HG02763 (cell line): Measurements from ENCODE around the gene SYNPR.
"Not testable (repeated sequence)": the region's sequence is repeated elsewhere in the genome, so short reads cannot be mapped to it uniquely, and the experiment has no call there.

Source experiments
- ATAC-seq: cut with Tn5 transposase; IDR thresholded peaks from one replicate; pipeline ENCODE4 v1.9.1; 2021; ENCODE audit warnings: mild to moderate bottlenecking, moderate library complexity; ENCODE audit not compliant: unreplicated experiment

SYNPR gene

GRCh38 chr3:63607716-63608115, 329.6 kb downstream of the SYNPR start:
- ATAC-seq = no peak

- ATAC-seq = no peak
These were observed 331.3 kb downstream of the SYNPR start for GRCh38 chr3:63609408-63609807.

- ATAC-seq = no peak
These were observed 331.7 kb downstream of the SYNPR start for GRCh38 chr3:63609834-63610233.

GRCh38 chr3:63611382-63611781, 333.3 kb downstream of the SYNPR start:
- no peak for ATAC-seq

DNA sequence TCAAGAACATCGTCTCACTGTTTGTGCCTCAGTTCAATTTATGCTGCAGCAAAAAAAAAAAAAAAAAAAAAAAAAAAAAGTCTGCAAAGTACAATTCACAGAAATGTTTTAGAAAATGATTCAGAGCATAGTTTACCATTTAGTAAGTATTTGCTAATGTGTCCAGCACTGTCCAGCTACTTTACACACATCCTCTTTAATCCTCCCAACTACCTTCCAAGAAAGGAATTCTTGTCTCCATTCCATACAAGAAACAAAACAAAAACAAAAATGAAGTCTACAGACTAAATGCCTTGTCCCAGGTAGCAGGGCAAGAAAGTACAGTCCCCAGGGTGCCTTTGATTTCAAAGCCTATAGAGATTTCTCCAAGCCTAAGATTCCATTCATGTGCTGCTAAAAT, 335.5 kb downstream of the SYNPR start:
- ATAC-seq = no peak

DNA sequence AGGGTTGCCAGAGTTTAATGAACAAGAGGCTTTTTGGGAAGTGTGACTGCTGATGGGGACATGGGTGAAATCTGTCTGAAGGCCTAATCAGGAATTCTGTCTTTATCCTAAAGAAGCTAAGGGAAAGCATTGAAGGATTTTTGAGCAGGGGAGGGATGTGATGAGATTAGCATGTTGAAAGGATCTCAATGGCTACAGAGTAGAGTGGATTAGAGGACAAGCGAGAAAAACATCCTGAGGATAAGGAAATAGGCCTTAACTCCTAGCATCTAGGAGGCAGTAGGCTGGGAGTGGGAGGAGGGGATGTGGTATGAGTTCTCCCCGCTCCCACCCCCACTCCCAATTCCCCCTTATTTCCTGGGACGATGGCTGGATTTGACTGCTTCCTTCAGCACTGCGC, 339.3 kb downstream of the SYNPR start:
- ATAC-seq = no peak

- no peak for ATAC-seq
These were observed 346.9 kb downstream of the SYNPR start for GRCh38 chr3:63624941-63625560.

DNA sequence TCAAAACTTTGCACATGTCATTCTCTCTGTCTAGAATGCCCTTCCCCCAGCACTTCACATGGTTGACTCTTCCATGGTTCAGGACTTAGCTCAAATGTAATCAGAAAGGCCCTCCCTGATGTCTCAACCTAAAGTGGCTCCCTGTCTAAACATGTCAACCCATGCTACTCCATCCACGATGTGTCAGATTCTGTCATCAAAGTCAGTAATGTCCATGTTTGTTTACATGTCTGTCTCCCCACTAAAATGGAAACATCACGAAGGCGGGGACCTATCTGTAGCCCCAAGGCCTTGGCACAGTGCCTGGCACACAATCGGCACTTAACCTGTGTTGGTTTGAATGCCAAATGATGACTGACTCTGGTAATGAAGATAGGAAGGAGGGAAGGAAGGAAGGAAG, 353.6 kb downstream of the SYNPR start:
- ATAC-seq = no peak

- ATAC-seq = no peak
These were observed 357.1 kb downstream of the SYNPR start for GRCh38 chr3:63635186-63635585.

DNA sequence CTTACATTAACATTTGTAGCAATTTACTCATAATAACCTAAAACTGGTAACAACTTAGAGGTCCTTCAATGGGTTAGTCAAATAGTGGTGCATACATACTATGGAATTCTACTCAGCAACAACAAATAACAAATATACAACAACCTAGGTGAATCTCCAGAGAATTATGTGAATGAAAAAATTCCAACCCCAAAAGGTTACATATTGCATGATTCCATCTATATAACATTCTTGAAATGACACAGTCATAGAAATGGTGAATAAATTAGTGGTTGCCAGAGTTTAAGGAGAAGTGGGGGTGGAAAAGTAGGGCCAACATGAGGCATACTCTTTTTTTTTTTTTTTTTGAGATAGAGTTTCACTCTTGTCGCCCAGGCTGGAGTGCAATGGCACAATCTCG, 361.7 kb downstream of the SYNPR start:
- ATAC-seq = no peak

DNA sequence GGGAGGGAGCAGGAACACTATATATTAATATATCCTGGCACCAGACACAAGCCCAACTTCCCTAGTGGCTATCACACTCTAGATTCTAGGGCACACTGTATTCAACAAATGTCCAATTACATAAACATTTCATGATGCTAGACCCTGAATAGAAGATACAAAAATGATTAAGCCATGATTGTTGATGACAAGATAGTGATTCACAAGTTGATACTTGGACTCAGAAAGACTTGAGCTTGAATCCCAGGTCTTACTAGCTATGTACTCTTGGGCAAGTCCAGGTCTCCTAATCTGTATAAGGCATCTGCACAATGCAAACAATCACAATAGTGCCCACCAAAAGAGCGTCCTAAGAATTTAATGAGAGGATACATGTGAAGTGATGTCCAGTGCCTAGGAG, 364.4 kb downstream of the SYNPR start:
- ATAC-seq = no peak

GRCh38 chr3:63644212-63644797, 366.2 kb downstream of the SYNPR start:
- no peak for ATAC-seq

GRCh38 chr3:63644928-63645781, 367.0 kb downstream of the SYNPR start:
- ATAC-seq = not testable (repeated sequence)

DNA sequence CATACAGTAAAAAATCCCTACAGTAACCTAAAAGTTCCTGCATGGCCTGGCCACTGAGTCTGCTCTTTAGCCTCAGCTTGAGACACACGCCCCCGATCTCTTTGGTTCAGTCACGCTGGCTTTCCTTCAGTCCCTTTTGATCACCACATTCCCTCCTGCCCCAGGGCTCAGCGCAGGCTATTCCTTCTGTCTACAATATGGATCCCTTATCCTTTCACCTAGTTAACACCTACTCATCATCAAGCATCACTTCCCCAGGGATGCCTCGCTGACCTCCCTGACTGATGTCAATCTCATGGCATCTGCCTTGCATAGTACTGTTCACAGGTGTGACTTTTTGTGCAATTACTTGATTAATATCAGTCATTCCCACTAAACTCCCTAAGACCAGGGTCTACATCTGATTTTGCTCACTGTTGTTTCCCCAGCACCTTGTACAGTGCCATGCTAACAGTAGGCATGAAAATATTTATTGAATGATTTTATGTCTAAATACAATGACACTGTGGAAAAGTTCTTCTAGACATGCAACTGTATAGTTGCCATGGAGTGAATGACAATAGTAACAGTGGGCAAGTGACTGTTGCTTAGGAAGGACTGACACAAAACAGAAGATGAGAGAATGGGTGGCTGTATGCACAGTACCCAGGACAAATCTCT, 374.1 kb downstream of the SYNPR start, which contains the start of gene SNTN:
TSS of gene SNTN (plus strand) at position 610 of the 660 bp plus-strand sequence. CDS start at position 623, 13 bp downstream.
- ATAC-seq = no peak

DNA sequence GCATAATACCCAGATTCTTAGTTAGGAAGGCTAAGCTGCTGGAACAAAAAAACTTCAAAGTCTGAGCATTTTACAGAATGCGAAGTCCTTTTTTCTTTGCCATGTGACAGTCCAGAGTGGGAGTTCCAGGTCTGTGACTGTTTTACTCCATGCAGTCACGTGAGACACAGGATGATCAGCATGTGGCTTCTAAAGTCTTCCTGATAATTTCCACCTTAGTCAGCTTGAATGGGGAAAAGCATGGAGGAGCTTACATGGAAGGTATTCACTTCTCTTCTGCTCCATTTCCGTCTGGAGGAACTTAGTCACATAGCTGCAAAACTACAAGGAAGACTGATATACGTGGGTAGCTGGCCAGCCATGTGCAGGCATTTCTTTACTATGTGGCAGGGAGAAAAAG, 376.1 kb downstream of the SYNPR start:
- no peak for ATAC-seq

DNA sequence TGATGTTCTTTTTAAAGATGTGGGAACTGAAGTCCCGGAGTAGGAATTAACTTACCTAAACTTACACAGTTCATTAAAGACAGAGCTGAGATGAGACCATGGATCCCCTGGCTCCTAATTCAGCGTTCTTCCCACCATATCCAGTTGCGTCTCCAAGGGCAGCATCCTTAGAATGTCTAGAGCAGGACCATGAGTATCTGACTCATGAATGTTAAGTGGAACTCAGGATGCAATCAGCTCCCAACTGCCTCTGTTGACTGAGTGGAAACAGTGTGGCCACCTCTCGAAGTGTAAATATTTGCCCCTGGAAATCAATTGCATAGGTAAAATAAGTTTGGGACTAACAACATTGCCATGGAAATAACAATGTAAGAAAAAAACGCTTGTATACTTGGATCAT, 376.8 kb downstream of the SYNPR start:
- ATAC-seq = no peak

DNA sequence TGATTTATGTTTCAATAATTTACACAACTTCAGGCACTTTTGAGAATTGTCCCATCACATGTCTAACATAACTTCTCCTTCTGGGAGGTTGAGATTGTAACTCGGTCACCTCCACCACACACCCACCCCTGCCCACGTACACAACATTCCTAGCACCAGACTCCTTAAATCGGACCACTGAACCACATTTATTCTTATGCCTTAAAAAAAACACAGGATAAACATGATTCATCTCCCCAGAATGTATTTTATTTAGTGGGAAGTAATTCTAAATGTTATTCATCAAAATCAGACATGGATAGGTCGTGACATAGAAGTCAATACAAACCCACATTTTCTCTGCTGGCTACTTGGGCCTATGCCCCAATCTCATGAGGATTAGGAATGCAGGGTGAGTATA, 377.4 kb downstream of the SYNPR start:
- no peak for ATAC-seq

GRCh38 chr3:63656786-63657185, 378.7 kb downstream of the SYNPR start:
- no peak for ATAC-seq

GRCh38 chr3:63661242-63661641, 383.1 kb downstream of the SYNPR start:
- no peak for ATAC-seq

GRCh38 chr3:63662011-63662410, 383.9 kb downstream of the SYNPR start:
- ATAC-seq = no peak

- no peak for ATAC-seq
These were observed 384.4 kb downstream of the SYNPR start for GRCh38 chr3:63662500-63662899.
